Activated T-helper 2 cell treated with anti-CD3 and anti-CD28 coated beads, Interferon-gamma antibody, Interleukin-2, Interleukin-4, amounts not matched to agents 10 μg/mL and 5 μg/mL and 100 μg/mL, durations not matched to agents 14 hours and 24 hours and 36 hours (primary cell): ENCODE results near the gene CMC2. TPM values are rescaled to one million over a fixed set of nuclear protein-coding genes. Genes with fewer than 3 reads are reported as not detected.

Experiments used
- DNase-seq: peaks from one replicate; pipeline ENCODE4 v3.0.0; 2021; ENCODE audit warnings: low spot score
- H3K27ac Mint-ChIP-seq: one replicate; pipeline ENCODE4 v1.8.0; 2021; ENCODE audit warnings: mixed read lengths
- H3K27me3 Mint-ChIP-seq: one replicate; pipeline ENCODE4 v1.8.0; 2021; ENCODE audit warnings: low read depth, mixed read lengths
- H3K36me3 Mint-ChIP-seq: one replicate; pipeline ENCODE4 v1.8.0; 2021; ENCODE audit warnings: low read depth, mixed read lengths
- H3K4me1 Mint-ChIP-seq: one replicate; pipeline ENCODE4 v1.8.0; 2021; ENCODE audit warnings: low read depth, mixed read lengths
- H3K4me3 Mint-ChIP-seq: one replicate; pipeline ENCODE4 v1.8.0; 2021; ENCODE audit warnings: low read depth, mild to moderate bottlenecking, moderate library complexity, mixed read lengths
- H3K9me3 Mint-ChIP-seq: one replicate; pipeline ENCODE4 v1.8.0; 2021; ENCODE audit warnings: mixed read lengths
- intact Hi-C: fragments of 100-400 bp; cut with micrococcal nuclease; formaldehyde crosslinking; loops from one replicate; pipeline ENCODE4 v1.15.1; 2023
- total RNA-seq: library from RNA; stranded (reverse); gene quantifications from 2 replicates; pipeline ENCODE4 v1.2.3, GENCODE V29; 2022

The CMC2 gene
- total RNA-seq, 1 donor from 2014 or later, result 130 TPM

- DNase-seq, result no peak
- intact Hi-C loops, result no loop called here
- H3K27me3 Mint-ChIP-seq, result peaks cover 43% of the 10 kb centered on the region
- H3K4me1 Mint-ChIP-seq, result peaks cover 6% of the 10 kb centered on the region
- no peaks in the 10 kb centered on the region for H3K9me3 Mint-ChIP-seq
- H3K36me3 Mint-ChIP-seq, result no peaks in the 10 kb centered on the region
- H3K27ac Mint-ChIP-seq, result no peak overlapping the region
- no peak overlapping the region for H3K4me3 Mint-ChIP-seq
These were observed 71.0 kb downstream of the CMC2 start for GRCh38 chr16:80935691-80936090.

GRCh38 chr16:80932708-80933095 is 74.0 kb downstream of the CMC2 start:
- Mint-ChIP-seq H3K4me3 (peak overlapping the region; percentile 59), H3K4me1 (peaks cover 6% of the 10 kb centered on the region), H3K36me3 (no peaks in the 10 kb centered on the region), H3K9me3 (no peaks in the 10 kb centered on the region), H3K27ac (no peak overlapping the region), H3K27me3 (peaks cover 49% of the 10 kb centered on the region)
- intact Hi-C loops, result no loop called here
- no peak for DNase-seq

DNA sequence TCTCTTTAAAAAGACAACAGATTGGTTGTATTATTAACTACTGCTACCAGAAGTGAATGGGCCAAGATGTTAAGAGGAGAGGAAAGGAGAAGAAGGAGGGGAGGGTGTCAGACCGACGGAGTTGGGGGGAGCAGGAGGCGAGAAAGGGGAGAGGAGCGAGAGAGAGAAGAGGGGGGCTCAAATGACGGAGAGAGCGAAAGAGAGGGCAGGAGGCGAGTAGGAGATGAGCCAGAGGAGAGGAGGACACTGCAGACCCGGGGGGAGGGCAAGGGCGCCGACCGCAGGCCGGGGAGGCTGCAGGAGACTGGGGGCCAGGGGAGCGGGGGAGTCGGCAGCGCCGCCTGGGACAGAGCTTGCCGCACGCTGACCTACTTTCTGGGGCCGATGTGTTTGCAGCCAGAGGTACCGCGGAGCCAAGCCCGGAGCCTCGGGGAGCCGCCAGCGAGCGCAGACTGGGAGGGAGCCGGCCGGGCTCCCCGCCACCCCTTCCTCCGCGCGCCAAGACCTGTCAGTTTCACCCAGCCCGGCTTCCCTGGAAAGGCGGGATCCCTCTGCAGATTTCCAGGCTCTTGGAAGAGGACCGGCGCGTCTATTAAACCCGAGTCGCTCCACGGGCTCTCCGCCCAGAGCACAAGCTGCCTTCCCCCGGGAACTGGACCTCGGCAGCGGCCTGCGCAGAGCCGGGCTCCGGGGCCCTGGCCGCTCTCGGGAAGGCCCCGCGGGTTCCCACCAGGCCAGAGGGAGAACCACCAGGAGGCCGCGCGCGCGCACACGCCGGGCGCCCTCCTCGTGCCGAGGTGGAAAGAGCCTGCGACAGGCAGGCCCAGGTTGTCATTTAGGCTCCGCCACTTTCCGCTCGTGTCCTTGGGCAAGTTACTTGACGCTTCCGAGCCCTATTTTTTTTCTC is 74.6 kb downstream of the CMC2 start:
- no peak overlapping the region for H3K27ac Mint-ChIP-seq
- intact Hi-C loops, result no loop called here
- H3K4me3 Mint-ChIP-seq, result peak overlapping the region; percentile 59
- DNase-seq, result no peak
- H3K27me3 Mint-ChIP-seq, result peaks cover 52% of the 10 kb centered on the region
- no peaks in the 10 kb centered on the region for H3K9me3 Mint-ChIP-seq
- peaks cover 6% of the 10 kb centered on the region for H3K4me1 Mint-ChIP-seq
- no peaks in the 10 kb centered on the region for H3K36me3 Mint-ChIP-seq

- H3K36me3 Mint-ChIP-seq, result no peaks in the 10 kb centered on the region
- intact Hi-C loops, result loop anchor here (1.0 kb wide), 1 partner anchor 23 kb away; no protein-coding TSS in a partner anchor
- H3K4me1 Mint-ChIP-seq, result peaks cover 3% of the 10 kb centered on the region
- peaks cover 5% of the 10 kb centered on the region for H3K27me3 Mint-ChIP-seq
- no peaks in the 10 kb centered on the region for H3K9me3 Mint-ChIP-seq
- H3K27ac Mint-ChIP-seq, result no peak overlapping the region
- H3K4me3 Mint-ChIP-seq, result no peak overlapping the region
- DNase-seq, result peak; percentile 15
These were observed 82.2 kb downstream of the CMC2 start for GRCh38 chr16:80924372-80924978.

DNA sequence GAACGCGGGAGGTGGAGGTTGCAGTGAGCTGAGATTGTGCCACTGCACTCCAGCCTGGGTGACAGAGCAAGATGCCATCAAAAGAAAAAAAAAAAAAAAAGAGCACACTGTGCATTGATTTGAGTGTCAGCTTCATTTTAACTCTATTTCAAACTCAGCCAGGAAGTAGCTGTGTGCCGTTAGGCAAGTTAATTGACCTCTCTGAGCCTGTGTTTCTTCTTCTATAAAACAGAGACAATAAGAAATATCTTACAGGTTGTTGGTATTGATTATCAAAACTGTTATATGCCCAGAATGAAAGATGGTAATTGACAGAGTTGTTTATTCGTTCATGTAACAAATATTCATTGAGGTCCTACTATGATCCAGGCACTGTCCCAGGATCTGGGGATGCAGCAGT is 83.3 kb downstream of the CMC2 start:
- peaks cover 4% of the 10 kb centered on the region for H3K27me3 Mint-ChIP-seq
- DNase-seq, result no peak
- H3K9me3 Mint-ChIP-seq, result no peaks in the 10 kb centered on the region
- H3K4me3 Mint-ChIP-seq, result no peak overlapping the region
- peaks cover 3% of the 10 kb centered on the region for H3K4me1 Mint-ChIP-seq
- no peak overlapping the region for H3K27ac Mint-ChIP-seq
- intact Hi-C loops, result no loop called here
- no peaks in the 10 kb centered on the region for H3K36me3 Mint-ChIP-seq

Other genes starting within 250 kb of the CMC2 start
- 26.2 and 36.8 TPM in 2 replicates for gene CDYL2, start 202.3 kb downstream of the CMC2 start, total RNA-seq
- gene CENPN, start 329 bp upstream of the CMC2 start, total RNA-seq, result 57.4 and 57.9 TPM in 2 replicates
- 25.8 and 27.1 TPM in 2 replicates for gene ATMIN, start 29.0 kb upstream of the CMC2 start, total RNA-seq
- 0.11 and 0.32 TPM in 2 replicates for gene C16orf46, start 70.4 kb upstream of the CMC2 start, total RNA-seq
- gene GCSH, start 89.5 kb upstream of the CMC2 start, total RNA-seq, result 23.2 and 25.7 TPM in 2 replicates
- not detected in 2 replicates for gene BCO1, start 231.8 kb upstream of the CMC2 start, total RNA-seq